MM.1S (cell line): ENCODE measurements around the gene ROBO2.

ENCODE experiments used
- DNase-seq: peaks from one replicate; pipeline ENCODE4 v3.0.0-alpha.2; 2015
- H2AFZ ChIP-seq: fragments of 300-600 bp; sonication (generic); 2 replicates; pipeline ENCODE4 v1.6.0; 2016; ENCODE audit warnings: antibody characterized with exemption, low read length
- H3F3A ChIP-seq: fragments of 300-600 bp; sonication (generic); 2 replicates; pipeline ENCODE4 v1.6.1; 2016; ENCODE audit warnings: mild to moderate bottlenecking, antibody characterized with exemption, low read length, moderate library complexity, mixed read lengths; ENCODE audit not compliant: insufficient read depth
- H3K27ac ChIP-seq: fragments of 300-600 bp; sonication (generic); 2 replicates; pipeline ENCODE4 v1.5.1; 2016; ENCODE audit warnings: mild to moderate bottlenecking, low read length
- H3K27me3 ChIP-seq: fragments of 300-600 bp; sonication (generic); replicated peaks from 2 replicates; pipeline ENCODE4 v1.6.0; 2016; ENCODE audit warnings: low read length; ENCODE audit not compliant: insufficient read depth
- H3K36me3 ChIP-seq: fragments of 300-600 bp; sonication (generic); replicated peaks from 2 replicates; pipeline ENCODE4 v1.6.1; 2016; ENCODE audit warnings: mild to moderate bottlenecking, low read length, mixed read lengths; ENCODE audit not compliant: insufficient read depth
- H3K4me1 ChIP-seq: fragments of 300-600 bp; sonication (generic); 2 replicates; pipeline ENCODE4 v1.6.1; 2016; ENCODE audit warnings: low read length, mixed read lengths
- H3K4me2 ChIP-seq: fragments of 300-600 bp; sonication (generic); 2 replicates; pipeline ENCODE4 v1.6.0; 2016; ENCODE audit warnings: low read depth, low read length
- H3K4me3 ChIP-seq: fragments of 300-600 bp; sonication (generic); 2 replicates; pipeline ENCODE4 v1.5.1; 2016; ENCODE audit warnings: low read length, mixed read lengths
- H3K79me2 ChIP-seq: fragments of 300-600 bp; sonication (generic); 2 replicates; pipeline ENCODE4 v1.6.1; 2016; ENCODE audit warnings: mixed run types, low read length, mixed read lengths
- H3K9ac ChIP-seq: fragments of 300-600 bp; sonication (generic); 2 replicates; pipeline ENCODE4 v1.6.1; 2016; ENCODE audit warnings: low read length, mixed read lengths
- H3K9me2 ChIP-seq: fragments of 300-600 bp; sonication (generic); replicated peaks from 2 replicates; pipeline ENCODE4 v1.6.1; 2016; ENCODE audit warnings: mild to moderate bottlenecking, low read length, mixed read lengths; ENCODE audit not compliant: insufficient read depth
- H3K9me3 ChIP-seq: fragments of 300-600 bp; sonication (generic); replicated peaks from 2 replicates; pipeline ENCODE4 v1.6.1; 2016; ENCODE audit warnings: mild to moderate bottlenecking, low read length, mixed read lengths; ENCODE audit not compliant: insufficient read depth
- H4K20me1 ChIP-seq: fragments of 300-600 bp; sonication (generic); 2 replicates; pipeline ENCODE4 v1.6.1; 2016; ENCODE audit warnings: mild to moderate bottlenecking, low read length, moderate library complexity, mixed read lengths; ENCODE audit not compliant: insufficient read depth
- EZH2 ChIP-seq: fragments of 300-600 bp; sonication (generic); optimal IDR thresholded peaks from 2 replicates; pipeline ENCODE3; 2017; ENCODE audit warnings: low read depth, mild to moderate bottlenecking, antibody characterized with exemption, low read length, mixed read lengths
- EZH2phosphoT487 ChIP-seq: fragments of 300-600 bp; sonication (generic); IDR thresholded peaks from 2 replicates; pipeline ENCODE4 v1.6.1; 2018; ENCODE audit warnings: antibody characterized with exemption, low read length
- TF ChIP-seq, protein P1 (sequence below): fragments of 300-600 bp; sonication (generic); IDR thresholded peaks from 2 replicates; pipeline ENCODE4 v1.5.1; 2016; ENCODE audit warnings: antibody characterized with exemption, low read length, mixed read lengths

ROBO2 gene

GRCh38 chr3:77684115-77684514 is 644.2 kb downstream of the ROBO2 start:
- Histone ChIP-seq H3K4me1 (no peaks in the 10 kb centered on the region), H3K27me3 (no peaks in the 10 kb centered on the region), H3K27ac (no peak overlapping the region), H3K4me3 (no peak overlapping the region), H2AFZ (no peak overlapping the region), H4K20me1 (no peaks in the 10 kb centered on the region), H3K79me2 (no peaks in the 10 kb centered on the region), H3K9me3 (no peaks in the 10 kb centered on the region), H3K9ac (no peak overlapping the region), H3K36me3 (no peaks in the 10 kb centered on the region), H3K9me2 (no peaks in the 10 kb centered on the region), H3K4me2 (no peak overlapping the region), H3F3A (no peaks in the 10 kb centered on the region)
- TF ChIP-seq EZH2 (no peak), EZH2phosphoT487 (no peak)
- TF ChIP-seq, protein P1, sequence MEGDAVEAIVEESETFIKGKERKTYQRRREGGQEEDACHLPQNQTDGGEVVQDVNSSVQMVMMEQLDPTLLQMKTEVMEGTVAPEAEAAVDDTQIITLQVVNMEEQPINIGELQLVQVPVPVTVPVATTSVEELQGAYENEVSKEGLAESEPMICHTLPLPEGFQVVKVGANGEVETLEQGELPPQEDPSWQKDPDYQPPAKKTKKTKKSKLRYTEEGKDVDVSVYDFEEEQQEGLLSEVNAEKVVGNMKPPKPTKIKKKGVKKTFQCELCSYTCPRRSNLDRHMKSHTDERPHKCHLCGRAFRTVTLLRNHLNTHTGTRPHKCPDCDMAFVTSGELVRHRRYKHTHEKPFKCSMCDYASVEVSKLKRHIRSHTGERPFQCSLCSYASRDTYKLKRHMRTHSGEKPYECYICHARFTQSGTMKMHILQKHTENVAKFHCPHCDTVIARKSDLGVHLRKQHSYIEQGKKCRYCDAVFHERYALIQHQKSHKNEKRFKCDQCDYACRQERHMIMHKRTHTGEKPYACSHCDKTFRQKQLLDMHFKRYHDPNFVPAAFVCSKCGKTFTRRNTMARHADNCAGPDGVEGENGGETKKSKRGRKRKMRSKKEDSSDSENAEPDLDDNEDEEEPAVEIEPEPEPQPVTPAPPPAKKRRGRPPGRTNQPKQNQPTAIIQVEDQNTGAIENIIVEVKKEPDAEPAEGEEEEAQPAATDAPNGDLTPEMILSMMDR: no peak
- DNase-seq: no peak

- Histone ChIP-seq H3K27ac (no peak overlapping the region), H4K20me1 (no peaks in the 10 kb centered on the region), H3K4me2 (no peak overlapping the region)
Measured at GRCh38 chr3:77685713-77686112, 645.8 kb downstream of the ROBO2 start.

GRCh38 chr3:77686560-77686959 is 646.7 kb downstream of the ROBO2 start:
- Histone ChIP-seq H3K36me3 (no peaks in the 10 kb centered on the region), H3F3A (no peaks in the 10 kb centered on the region), H3K27ac (no peak overlapping the region), H4K20me1 (no peaks in the 10 kb centered on the region), H3K9ac (no peak overlapping the region), H3K9me2 (no peaks in the 10 kb centered on the region), H3K4me1 (no peaks in the 10 kb centered on the region), H2AFZ (no peak overlapping the region), H3K4me3 (no peak overlapping the region), H3K27me3 (no peaks in the 10 kb centered on the region), H3K4me2 (no peak overlapping the region), H3K79me2 (no peaks in the 10 kb centered on the region), H3K9me3 (no peaks in the 10 kb centered on the region)
- DNase-seq: no peak
- TF ChIP-seq EZH2 (no peak), EZH2phosphoT487 (no peak)
- TF ChIP-seq, protein P1: no peak

More at GRCh38 chr3:77685713-77686112, 645.8 kb downstream of the ROBO2 start:
- Histone ChIP-seq H3K36me3 (no peaks in the 10 kb centered on the region), H2AFZ (no peak overlapping the region), H3K4me3 (no peak overlapping the region), H3K9ac (no peak overlapping the region), H3K4me1 (no peaks in the 10 kb centered on the region), H3K79me2 (no peaks in the 10 kb centered on the region), H3K9me2 (no peaks in the 10 kb centered on the region), H3F3A (no peaks in the 10 kb centered on the region), H3K9me3 (no peaks in the 10 kb centered on the region), H3K27me3 (no peaks in the 10 kb centered on the region)
- no peak for DNase-seq
- no peak for TF ChIP-seq EZH2
- no peak for TF ChIP-seq EZH2phosphoT487
- TF ChIP-seq, protein P1: no peak
